ENCODE results near the gene ANXA6.
A peak's percentile ranks its signal among the peaks of the same experiment; 100 is the strongest.

ANXA6 gene

DNA sequence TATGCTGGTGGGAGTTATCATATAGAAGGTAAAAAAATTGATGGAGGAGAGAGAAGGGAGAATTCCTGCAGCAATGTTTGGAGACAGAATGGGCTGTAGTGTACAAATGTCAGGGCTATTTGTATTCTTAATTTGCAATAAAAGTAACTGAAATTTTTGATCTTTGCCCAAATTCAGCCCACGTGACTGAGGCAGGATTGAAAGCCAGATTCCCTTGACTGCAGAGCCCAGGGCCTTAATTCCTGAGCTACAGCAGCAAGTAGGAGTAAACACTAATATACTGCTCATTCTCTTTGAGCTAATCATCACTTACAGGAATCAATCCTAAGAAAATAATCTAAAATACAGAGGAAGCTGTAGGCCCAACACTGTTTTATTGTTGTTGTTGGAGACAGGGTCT, 5.2 kb upstream of the ANXA6 start:
- 90% methylated on average over 1 of the region's 1 CpG for whole genome bisulfite sequencing
- H3K27ac ChIP-seq (ENCODE audit: low read depth, low read length): no peak overlapping the region
- H3K36me3 ChIP-seq (ENCODE audit: insufficient read depth, low read length): no peaks in the 10 kb centered on the region
- H3K27me3 ChIP-seq (ENCODE audit: insufficient read depth, low read length): peaks cover 4% of the 10 kb centered on the region; the same call in 1 of the 2 replicates
- H3K9me3 ChIP-seq (ENCODE audit: insufficient read depth, low read depth, low read length): no peaks in the 10 kb centered on the region
- no peak overlapping the region for H3K4me3 ChIP-seq (ENCODE audit: low read length)
- H3K4me1 ChIP-seq (ENCODE audit: insufficient read depth, low read length): peaks cover 4% of the 10 kb centered on the region; the same call in 1 of the 2 replicates
- H3K9ac ChIP-seq (ENCODE audit: low read depth, low read length): no peak overlapping the region

DNA sequence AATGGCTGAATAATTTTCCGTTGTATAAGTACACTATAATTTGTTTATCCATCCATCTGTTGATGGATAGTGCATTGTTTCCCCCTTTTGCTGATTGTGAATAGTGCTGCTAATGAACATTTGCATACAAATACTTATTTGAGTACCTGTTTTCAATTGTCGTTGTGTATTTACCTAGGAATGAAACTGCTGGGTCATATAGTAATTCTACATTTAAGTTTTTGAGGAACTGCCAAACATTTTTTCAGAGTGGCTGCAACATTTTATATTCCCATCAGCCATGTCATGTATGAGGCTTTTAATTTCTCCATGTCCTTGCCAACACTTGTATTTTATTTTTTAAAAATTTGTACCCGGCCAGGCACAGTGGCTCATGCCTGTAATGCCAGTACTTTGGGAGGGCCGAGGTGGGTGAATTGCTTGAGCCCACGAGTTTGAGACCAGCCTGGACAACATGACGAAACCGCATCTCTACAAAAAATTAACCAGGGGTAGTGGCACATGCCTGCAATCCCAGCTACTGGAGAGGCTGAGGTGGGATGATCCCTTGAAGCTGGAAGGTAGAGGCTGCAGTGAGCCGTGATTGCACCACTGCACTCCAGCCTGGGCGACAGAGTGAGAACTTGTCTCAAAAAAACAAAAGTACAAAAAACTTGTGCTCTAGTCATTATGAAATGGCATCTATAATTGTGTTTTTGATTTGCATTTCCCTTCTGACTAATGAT, 2.2 kb upstream of the ANXA6 start:
- WGBS: 89% methylated on average over 8 of the region's 9 CpGs
- Histone ChIP-seq H3K36me3 (ENCODE audit: insufficient read depth, low read length) (no peaks in the 10 kb centered on the region), H3K4me1 (ENCODE audit: insufficient read depth, low read length) (peaks cover 11% of the 10 kb centered on the region; the same call in 1 of the 2 replicates), H3K4me3 (ENCODE audit: low read length) (no peak overlapping the region), H3K9ac (ENCODE audit: low read depth, low read length) (no peak overlapping the region), H3K27ac (ENCODE audit: low read depth, low read length) (no peak overlapping the region), H3K27me3 (ENCODE audit: insufficient read depth, low read length) (peaks cover 4% of the 10 kb centered on the region; the same call in 1 of the 2 replicates), H3K9me3 (ENCODE audit: insufficient read depth, low read depth, low read length) (no peaks in the 10 kb centered on the region)

DNA sequence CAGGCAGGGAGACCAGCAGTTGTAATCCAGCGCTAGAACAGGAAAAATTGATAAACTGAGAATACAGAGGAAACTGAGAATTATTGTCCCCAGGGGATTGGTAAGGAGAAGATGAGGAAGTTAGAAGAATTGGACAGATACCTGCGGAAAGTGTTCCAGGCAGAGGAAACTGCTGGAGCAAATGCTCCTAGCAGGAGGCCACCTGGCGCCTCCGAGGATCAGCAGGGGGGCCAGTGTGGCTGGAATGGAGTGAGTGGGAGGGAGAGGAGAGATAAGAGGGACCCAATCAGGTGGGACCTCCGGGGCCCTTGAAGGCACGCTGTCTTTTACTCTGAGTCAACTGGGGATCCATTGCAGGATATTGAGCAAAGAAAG, 695 bp upstream of the ANXA6 start:
- 9% methylated on average over 6 of the region's 6 CpGs for WGBS
- H3K9me3 ChIP-seq (ENCODE audit: insufficient read depth, low read depth, low read length): no peaks in the 10 kb centered on the region
- H3K4me3 ChIP-seq (ENCODE audit: low read length): peak overlapping the region; percentile 80
- peak overlapping the region; percentile 85; the same call in 1 of the 2 replicates for H3K9ac ChIP-seq (ENCODE audit: low read depth, low read length)
- no peak overlapping the region; the same call in 1 of the 2 replicates for H3K27ac ChIP-seq (ENCODE audit: low read depth, low read length)
- peaks cover 4% of the 10 kb centered on the region; the same call in 1 of the 2 replicates for H3K27me3 ChIP-seq (ENCODE audit: insufficient read depth, low read length)
- H3K4me1 ChIP-seq (ENCODE audit: insufficient read depth, low read length): peaks cover 11% of the 10 kb centered on the region; the same call in 1 of the 2 replicates
- no peaks in the 10 kb centered on the region for H3K36me3 ChIP-seq (ENCODE audit: insufficient read depth, low read length)

DNA sequence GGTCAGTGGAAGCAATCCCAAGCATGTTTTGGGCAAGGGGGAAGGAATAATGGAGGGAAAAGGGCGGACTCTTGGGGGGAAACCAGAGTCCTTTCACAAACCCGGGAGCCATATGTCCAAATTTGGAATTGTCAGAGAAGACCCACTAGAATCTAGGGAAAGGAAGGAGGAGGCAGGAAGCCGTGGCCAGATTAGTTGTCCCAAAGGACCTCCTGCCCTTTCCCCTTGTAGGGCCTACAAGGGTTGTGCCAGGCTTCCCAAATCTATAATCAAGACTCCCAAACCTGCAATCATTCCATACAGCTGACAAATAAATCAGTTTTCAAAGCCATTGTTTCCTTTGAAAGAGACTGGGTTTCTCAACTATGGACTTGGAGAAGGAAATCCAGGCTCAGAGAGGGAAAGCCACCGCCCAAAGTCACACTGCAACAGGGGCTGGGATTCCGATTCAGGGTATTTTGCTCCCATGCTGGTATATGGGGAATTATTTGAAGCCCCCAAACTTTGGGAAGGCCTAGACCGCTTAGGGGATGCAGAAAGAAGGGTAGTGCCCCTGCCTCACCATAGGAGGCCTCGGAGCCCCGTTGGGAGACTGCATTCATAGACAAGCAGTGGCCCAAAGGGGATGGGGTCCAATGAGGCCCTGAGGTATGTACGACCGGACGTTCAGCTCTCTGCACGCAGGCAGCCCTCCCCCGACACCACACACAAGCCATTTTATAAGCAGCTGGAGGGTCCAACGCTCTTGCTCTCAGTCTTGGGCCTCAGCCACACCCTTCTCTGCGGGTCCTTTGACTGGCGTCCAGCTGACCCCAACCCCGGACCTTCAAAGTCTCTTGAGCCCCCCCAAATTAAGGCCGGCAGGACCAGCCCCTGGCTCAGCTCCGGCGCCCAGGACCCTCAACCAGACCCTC, 815 bp downstream of the ANXA6 start:
- peak overlapping the region; percentile 33; the same call in 1 of the 2 replicates for H3K27ac ChIP-seq (ENCODE audit: low read depth, low read length)
- H3K4me1 ChIP-seq (ENCODE audit: insufficient read depth, low read length): peaks cover 11% of the 10 kb centered on the region; the same call in 1 of the 2 replicates
- H3K36me3 ChIP-seq (ENCODE audit: insufficient read depth, low read length): no peaks in the 10 kb centered on the region
- H3K9me3 ChIP-seq (ENCODE audit: insufficient read depth, low read depth, low read length): no peaks in the 10 kb centered on the region
- H3K27me3 ChIP-seq (ENCODE audit: insufficient read depth, low read length): peaks cover 4% of the 10 kb centered on the region; the same call in 1 of the 2 replicates
- peak overlapping the region; percentile 80 for H3K4me3 ChIP-seq (ENCODE audit: low read length)
- peak overlapping the region; percentile 85 for H3K9ac ChIP-seq (ENCODE audit: low read depth, low read length)
- 23% methylated on average over 20 of the region's 20 CpGs for WGBS

DNA sequence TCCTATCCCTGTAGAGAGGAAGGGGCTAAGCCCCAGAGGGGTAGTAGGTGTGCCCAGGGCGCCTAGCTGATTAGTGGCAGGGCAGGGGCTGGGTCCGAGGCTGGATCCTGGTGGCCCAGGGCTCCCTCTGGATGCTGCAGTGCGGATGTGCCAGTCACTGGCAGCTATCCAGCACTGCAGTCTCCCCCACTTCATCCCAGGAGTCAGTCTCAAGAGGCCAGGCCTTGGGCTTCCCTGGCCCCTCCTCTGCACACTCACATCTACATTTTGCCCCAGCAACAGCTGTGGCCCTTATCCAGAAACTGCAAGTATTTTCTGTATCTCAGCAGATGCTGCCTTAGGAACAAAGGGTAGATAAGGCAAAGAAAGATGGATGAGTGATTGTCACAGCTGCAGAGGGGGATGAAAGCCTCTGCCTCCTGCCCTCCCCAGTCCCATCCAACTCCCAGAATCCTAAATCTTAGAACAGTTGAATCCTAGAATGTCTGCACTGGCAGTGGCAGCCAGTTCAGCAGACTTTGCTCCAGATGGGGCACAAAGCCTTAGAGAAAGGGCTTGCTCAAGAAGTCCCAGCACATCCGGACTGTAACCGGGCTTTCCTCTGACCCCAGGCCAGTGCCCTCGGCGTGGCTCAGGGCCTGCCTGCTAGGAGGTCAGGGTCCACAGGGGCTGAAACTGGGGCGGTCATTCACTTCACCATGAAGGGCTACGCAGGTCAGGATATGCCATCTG, 1.6 kb downstream of the ANXA6 start:
- peak overlapping the region; percentile 80; the same call in 1 of the 2 replicates for H3K4me3 ChIP-seq (ENCODE audit: low read length)
- peaks cover 15% of the 10 kb centered on the region; the same call in 1 of the 2 replicates for H3K4me1 ChIP-seq (ENCODE audit: insufficient read depth, low read length)
- H3K27ac ChIP-seq (ENCODE audit: low read depth, low read length): no peak overlapping the region; the same call in 1 of the 2 replicates

DNA sequence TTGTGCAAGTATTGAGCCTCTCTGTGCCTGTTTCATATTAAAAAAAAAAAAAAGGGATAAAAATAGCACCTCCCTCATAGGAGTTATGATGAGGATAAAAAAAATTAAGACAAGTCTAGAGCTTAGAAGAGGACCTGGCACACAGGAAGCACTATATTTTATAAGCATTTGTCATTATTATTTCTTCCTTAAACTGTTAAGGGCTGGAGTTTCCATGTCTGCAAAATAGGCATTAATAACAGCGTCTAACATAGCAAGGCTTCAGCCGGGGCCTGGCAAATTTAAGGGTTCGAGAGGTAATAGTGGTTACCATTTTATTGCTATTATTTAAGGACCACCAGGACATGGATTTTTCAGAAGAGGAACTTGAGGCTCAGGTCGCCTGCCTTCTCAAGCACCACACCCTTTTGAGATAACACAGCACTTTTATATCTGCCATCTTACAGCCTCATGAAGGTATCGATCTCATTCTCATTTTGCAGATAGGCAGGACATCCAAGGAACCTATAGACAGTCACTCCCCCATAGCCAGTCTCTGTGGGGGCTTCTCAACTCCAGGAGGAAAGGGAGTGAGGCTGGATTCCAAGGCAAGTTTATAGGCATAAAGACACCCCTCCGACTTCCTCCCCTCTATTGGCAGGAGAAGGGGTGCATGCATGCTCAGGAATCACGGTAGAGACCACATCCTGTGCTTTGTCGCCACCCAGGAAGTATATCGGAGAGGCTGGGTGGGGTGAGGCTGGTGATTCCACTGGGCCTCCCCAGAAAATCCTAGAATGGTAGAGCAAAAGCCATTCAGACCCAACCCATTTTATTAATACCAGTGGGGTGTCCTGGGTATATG, 2.4 kb downstream of the ANXA6 start:
- Histone ChIP-seq H3K27me3 (ENCODE audit: insufficient read depth, low read length) (peaks cover 4% of the 10 kb centered on the region; the same call in 1 of the 2 replicates), H3K27ac (ENCODE audit: low read depth, low read length) (no peak overlapping the region), H3K4me1 (ENCODE audit: insufficient read depth, low read length) (peaks cover 23% of the 10 kb centered on the region; the same call in 1 of the 2 replicates), H3K9ac (ENCODE audit: low read depth, low read length) (no peak overlapping the region), H3K9me3 (ENCODE audit: insufficient read depth, low read depth, low read length) (no peaks in the 10 kb centered on the region), H3K36me3 (ENCODE audit: insufficient read depth, low read length) (no peaks in the 10 kb centered on the region), H3K4me3 (ENCODE audit: low read length) (no peak overlapping the region)
- WGBS: 83% methylated on average over 9 of the region's 9 CpGs

More for the DNA sequence above, 1.6 kb downstream of the ANXA6 start:
- H3K9me3 ChIP-seq (ENCODE audit: insufficient read depth, low read depth, low read length): no peaks in the 10 kb centered on the region
- 0 out of 2 replicates have a peak overlapping the region, but pooled peaks have one; percentile 13 for H3K9ac ChIP-seq (ENCODE audit: low read depth, low read length)
- H3K36me3 ChIP-seq (ENCODE audit: insufficient read depth, low read length): no peaks in the 10 kb centered on the region
- WGBS: 74% methylated on average over 9 of the region's 9 CpGs
- peaks cover 4% of the 10 kb centered on the region; the same call in 1 of the 2 replicates for H3K27me3 ChIP-seq (ENCODE audit: insufficient read depth, low read length)

DNA sequence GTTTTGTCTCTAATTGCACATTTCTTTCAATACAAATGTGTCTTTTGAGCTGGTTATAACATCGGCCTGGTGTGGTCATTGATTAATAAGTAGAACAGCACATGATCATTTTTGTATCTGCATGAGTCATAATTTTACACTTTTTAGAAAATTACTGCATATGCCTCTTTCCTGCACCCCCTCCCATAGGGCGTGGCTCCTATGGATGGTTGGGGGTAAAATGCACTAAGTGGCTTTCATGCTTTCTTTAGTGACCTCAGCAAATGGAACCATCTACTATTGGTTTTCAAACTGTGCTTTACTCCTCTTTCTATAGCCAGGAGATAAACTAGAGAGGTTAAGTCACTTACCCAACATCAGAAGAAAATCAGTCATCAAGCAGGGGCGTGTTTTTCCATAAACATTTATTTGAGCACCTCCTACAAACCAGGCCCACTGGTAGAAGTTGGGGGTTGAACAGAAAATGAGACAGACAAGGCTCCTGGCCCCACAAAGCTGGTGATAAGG, 3.8 kb downstream of the ANXA6 start:
- H3K4me1 ChIP-seq (ENCODE audit: insufficient read depth, low read length): peaks cover 26% of the 10 kb centered on the region; the same call in 1 of the 2 replicates
- WGBS: 92% methylated on average over 2 of the region's 3 CpGs
- no peak overlapping the region for H3K4me3 ChIP-seq (ENCODE audit: low read length)
- no peak overlapping the region for H3K27ac ChIP-seq (ENCODE audit: low read depth, low read length)
- H3K27me3 ChIP-seq (ENCODE audit: insufficient read depth, low read length): peaks cover 3% of the 10 kb centered on the region; the same call in 1 of the 2 replicates
- H3K9me3 ChIP-seq (ENCODE audit: insufficient read depth, low read depth, low read length): no peaks in the 10 kb centered on the region
- no peaks in the 10 kb centered on the region for H3K36me3 ChIP-seq (ENCODE audit: insufficient read depth, low read length)
- H3K9ac ChIP-seq (ENCODE audit: low read depth, low read length): no peak overlapping the region

DNA sequence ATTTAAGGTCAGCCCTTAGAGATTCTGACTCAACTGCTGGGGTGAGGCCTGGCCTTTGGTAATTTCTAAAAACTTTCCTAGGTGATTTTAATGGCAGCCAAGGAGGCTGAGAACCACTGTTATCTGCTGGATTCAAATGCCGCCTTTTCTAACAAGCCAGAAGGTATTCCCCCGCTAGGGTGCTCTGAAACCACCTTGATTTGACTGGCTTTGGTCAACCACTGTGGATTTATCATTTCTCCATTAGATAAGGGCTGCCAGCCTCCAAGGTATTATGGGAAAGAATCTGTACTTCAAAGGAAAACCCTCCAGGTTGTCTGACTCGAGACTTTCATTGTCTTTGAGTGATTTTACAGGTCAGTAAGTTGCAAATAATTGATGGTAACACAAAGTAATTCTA, 4.3 kb downstream of the ANXA6 start:
- no peak overlapping the region for H3K27ac ChIP-seq (ENCODE audit: low read depth, low read length)
- no peaks in the 10 kb centered on the region for H3K36me3 ChIP-seq (ENCODE audit: insufficient read depth, low read length)
- no peak overlapping the region for H3K4me3 ChIP-seq (ENCODE audit: low read length)
- H3K27me3 ChIP-seq (ENCODE audit: insufficient read depth, low read length): no peaks in the 10 kb centered on the region
- no peaks in the 10 kb centered on the region for H3K9me3 ChIP-seq (ENCODE audit: insufficient read depth, low read depth, low read length)
- H3K9ac ChIP-seq (ENCODE audit: low read depth, low read length): no peak overlapping the region
- peaks cover 25% of the 10 kb centered on the region; the same call in 1 of the 2 replicates for H3K4me1 ChIP-seq (ENCODE audit: insufficient read depth, low read length)
- WGBS: 70% methylated on average over 3 of the region's 3 CpGs

DNA sequence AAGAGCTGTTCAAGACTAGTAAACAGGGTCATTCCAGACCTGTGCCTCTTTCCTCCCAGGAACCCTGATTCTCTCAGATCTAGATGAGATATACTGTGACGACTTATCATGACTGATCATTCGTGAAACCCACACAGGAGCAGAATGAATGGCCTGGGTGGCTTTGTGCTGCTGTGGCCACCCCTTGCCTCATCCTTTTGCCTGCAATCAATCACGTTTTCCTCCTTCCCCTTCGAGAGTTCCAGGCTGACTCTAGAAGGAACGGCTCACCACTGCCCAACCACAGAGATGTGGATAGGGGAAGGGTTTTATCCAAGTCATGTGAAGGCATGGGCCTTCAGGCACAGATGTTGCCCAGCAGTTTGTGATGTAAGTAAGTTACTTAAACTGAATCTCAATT, 5.8 kb downstream of the ANXA6 start:
- whole genome bisulfite sequencing: 92% methylated on average over 5 of the region's 5 CpGs
- Histone ChIP-seq H3K4me3 (ENCODE audit: low read length) (no peak overlapping the region), H3K27ac (ENCODE audit: low read depth, low read length) (no peak overlapping the region)

More for the DNA sequence above, 5.8 kb downstream of the ANXA6 start:
- H3K36me3 ChIP-seq (ENCODE audit: insufficient read depth, low read length): 0 out of 2 replicates have a peak, but pooled peaks cover 3% of the 10 kb centered on the region
- peaks cover 20% of the 10 kb centered on the region; the same call in 1 of the 2 replicates for H3K4me1 ChIP-seq (ENCODE audit: insufficient read depth, low read length)
- H3K9me3 ChIP-seq (ENCODE audit: insufficient read depth, low read depth, low read length): no peaks in the 10 kb centered on the region
- H3K27me3 ChIP-seq (ENCODE audit: insufficient read depth, low read length): no peaks in the 10 kb centered on the region
- no peak overlapping the region for H3K9ac ChIP-seq (ENCODE audit: low read depth, low read length)
